ENCODE data around the gene FRMD4A. TPM values are rescaled to one million over a fixed set of nuclear protein-coding genes. Genes with fewer than 3 reads are reported as not detected.

Gene FRMD4A
- polyA plus RNA-seq, 1 of the 3 experiments (the other 2 are of a cell fraction): 37.7 TPM

- Histone ChIP-seq H3K79me2 (ENCODE audit: insufficient read depth) (no peaks in the 10 kb centered on the region), H3K4me2 (no peak overlapping the region), H2AFZ (ENCODE audit: low read depth) (no peak overlapping the region), H3K27me3 (ENCODE audit: insufficient read depth) (no peaks in the 10 kb centered on the region), H3K4me1 (ENCODE audit: control insufficient read depth in 1 of 2, insufficient read depth in 2 of 2, low read depth in 1 of 2, low read length in 1 of 2) (no peaks in the 10 kb centered on the region; a peak in 1 of 4 replicates), H3F3A (replicated peaks; ENCODE audit: insufficient read depth) (no peaks in the 10 kb centered on the region), H3K9me2 (no peaks in the 10 kb centered on the region), H3K9ac (no peak overlapping the region), H3K9me3 (no peaks in the 10 kb centered on the region), H3K36me3 (replicated peaks in 1 of 2; ENCODE audit: control insufficient read depth in 1 of 2, insufficient read depth in 2 of 2, low read length in 1 of 2) (no peaks in the 10 kb centered on the region), H3K27ac (ENCODE audit: low read depth in 2 of 2, low read length in 1 of 2) (no peak overlapping the region), H4K20me1 (ENCODE audit: insufficient read depth) (no peaks in the 10 kb centered on the region), H3K4me3 (ENCODE audit: low read depth in 2 of 2, low read length in 1 of 2) (no peak overlapping the region)
- 57% methylated on average over 4 of the region's 4 CpGs for WGBS (ENCODE audit: low lambda C conversion rate)
- ChIA-PET POLR2A (no interaction called here), CTCF (no interaction called here)
- no peak for DNase-seq
- TF ChIP-seq CTCF (IDR thresholded peaks at IDR 0.05): no peak
These were observed 180.2 kb downstream of the FRMD4A start for GRCh38 chr10:14150526-14150925.

- POLR2A ChIA-PET: no interaction called here
These were observed 184.2 kb downstream of the FRMD4A start for GRCh38 chr10:14146501-14146900.

More at GRCh38 chr10:14146501-14146900, 184.2 kb downstream of the FRMD4A start:
- Histone ChIP-seq H3K27me3 (ENCODE audit: insufficient read depth) (peaks cover 8% of the 10 kb centered on the region; the same call in 1 of the 2 replicates), H3K4me1 (ENCODE audit: control insufficient read depth in 1 of 2, insufficient read depth in 2 of 2, low read depth in 1 of 2, low read length in 1 of 2) (no peaks in the 10 kb centered on the region), H3K4me2 (no peak overlapping the region; the same call in 1 of the 2 replicates), H3K27ac (ENCODE audit: low read depth in 2 of 2, low read length in 1 of 2) (no peak overlapping the region), H3K9ac (no peak overlapping the region), H3K4me3 (ENCODE audit: low read depth in 2 of 2, low read length in 1 of 2) (no peak overlapping the region), H3F3A (replicated peaks; ENCODE audit: insufficient read depth) (no peaks in the 10 kb centered on the region), H3K36me3 (replicated peaks in 1 of 2; ENCODE audit: control insufficient read depth in 1 of 2, insufficient read depth in 2 of 2, low read length in 1 of 2) (no peaks in the 10 kb centered on the region), H4K20me1 (ENCODE audit: insufficient read depth) (no peaks in the 10 kb centered on the region), H3K79me2 (ENCODE audit: insufficient read depth) (no peaks in the 10 kb centered on the region), H2AFZ (ENCODE audit: low read depth) (no peak overlapping the region), H3K9me3 (no peaks in the 10 kb centered on the region), H3K9me2 (no peaks in the 10 kb centered on the region)
- DNase-seq: no peak
- no peak for TF ChIP-seq MAX (IDR thresholded peaks at IDR 0.05; ENCODE audit: low read depth)
- no peak for TF ChIP-seq SMC3 (IDR thresholded peaks at IDR 0.05; ENCODE audit: low read depth, low read length)
- no peak for TF ChIP-seq CHD2 (IDR thresholded peaks at IDR 0.05; ENCODE audit: low read length, partially characterized antibody)
- TF ChIP-seq EP300 (IDR thresholded peaks at IDR 0.05; ENCODE audit: borderline replicate concordance in 1 of 2, low read depth in 1 of 2, low read length in 1 of 2): no peak
- TF ChIP-seq RFX5 (IDR thresholded peaks at IDR 0.05; ENCODE audit: low read length): no peak
- TF ChIP-seq JUND (IDR thresholded peaks at IDR 0.05): no peak
- TF ChIP-seq, protein P1, sequence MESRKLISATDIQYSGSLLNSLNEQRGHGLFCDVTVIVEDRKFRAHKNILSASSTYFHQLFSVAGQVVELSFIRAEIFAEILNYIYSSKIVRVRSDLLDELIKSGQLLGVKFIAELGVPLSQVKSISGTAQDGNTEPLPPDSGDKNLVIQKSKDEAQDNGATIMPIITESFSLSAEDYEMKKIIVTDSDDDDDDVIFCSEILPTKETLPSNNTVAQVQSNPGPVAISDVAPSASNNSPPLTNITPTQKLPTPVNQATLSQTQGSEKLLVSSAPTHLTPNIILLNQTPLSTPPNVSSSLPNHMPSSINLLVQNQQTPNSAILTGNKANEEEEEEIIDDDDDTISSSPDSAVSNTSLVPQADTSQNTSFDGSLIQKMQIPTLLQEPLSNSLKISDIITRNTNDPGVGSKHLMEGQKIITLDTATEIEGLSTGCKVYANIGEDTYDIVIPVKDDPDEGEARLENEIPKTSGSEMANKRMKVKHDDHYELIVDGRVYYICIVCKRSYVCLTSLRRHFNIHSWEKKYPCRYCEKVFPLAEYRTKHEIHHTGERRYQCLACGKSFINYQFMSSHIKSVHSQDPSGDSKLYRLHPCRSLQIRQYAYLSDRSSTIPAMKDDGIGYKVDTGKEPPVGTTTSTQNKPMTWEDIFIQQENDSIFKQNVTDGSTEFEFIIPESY (IDR thresholded peaks at IDR 0.05; ENCODE audit: borderline replicate concordance, low read depth): no peak
- TF ChIP-seq GATA2 (CRISPR knock-in tag; IDR thresholded peaks at IDR 0.05): no peak
- TF ChIP-seq FOXJ3 (CRISPR knock-in tag; IDR thresholded peaks at IDR 0.05): no peak
- TF ChIP-seq IRF3 (IDR thresholded peaks at IDR 0.05; ENCODE audit: low read depth, low read length): no peak
- TF ChIP-seq RXRA (IDR thresholded peaks at IDR 0.05; ENCODE audit: borderline replicate concordance, low read depth): no peak
- no peak for TF ChIP-seq GABPA (IDR thresholded peaks at IDR 0.05; ENCODE audit: low read depth)
- no peak for TF ChIP-seq MEF2A (IDR thresholded peaks at IDR 0.05; ENCODE audit: borderline replicate concordance, low read depth)
- no peak for TF ChIP-seq SIN3A (IDR thresholded peaks at IDR 0.05; ENCODE audit: borderline replicate concordance, low read depth, low read length)
- no peak for TF ChIP-seq FOXM1 (IDR thresholded peaks at IDR 0.05; ENCODE audit: low read depth)
- CTCF ChIA-PET: no interaction called here
- WGBS (ENCODE audit: low lambda C conversion rate): 55% methylated on average over 4 of the region's 4 CpGs
